NCI-H2171 treated with DMSO at 0.1 percent for 48 hours (cell line): ENCODE results near the gene ARHGEF17.

Experiments
- DNase-seq: peaks from one replicate; lab custom pipeline; 2025; lab: John Stamatoyannopoulos, UW

The ARHGEF17 gene

DNA sequence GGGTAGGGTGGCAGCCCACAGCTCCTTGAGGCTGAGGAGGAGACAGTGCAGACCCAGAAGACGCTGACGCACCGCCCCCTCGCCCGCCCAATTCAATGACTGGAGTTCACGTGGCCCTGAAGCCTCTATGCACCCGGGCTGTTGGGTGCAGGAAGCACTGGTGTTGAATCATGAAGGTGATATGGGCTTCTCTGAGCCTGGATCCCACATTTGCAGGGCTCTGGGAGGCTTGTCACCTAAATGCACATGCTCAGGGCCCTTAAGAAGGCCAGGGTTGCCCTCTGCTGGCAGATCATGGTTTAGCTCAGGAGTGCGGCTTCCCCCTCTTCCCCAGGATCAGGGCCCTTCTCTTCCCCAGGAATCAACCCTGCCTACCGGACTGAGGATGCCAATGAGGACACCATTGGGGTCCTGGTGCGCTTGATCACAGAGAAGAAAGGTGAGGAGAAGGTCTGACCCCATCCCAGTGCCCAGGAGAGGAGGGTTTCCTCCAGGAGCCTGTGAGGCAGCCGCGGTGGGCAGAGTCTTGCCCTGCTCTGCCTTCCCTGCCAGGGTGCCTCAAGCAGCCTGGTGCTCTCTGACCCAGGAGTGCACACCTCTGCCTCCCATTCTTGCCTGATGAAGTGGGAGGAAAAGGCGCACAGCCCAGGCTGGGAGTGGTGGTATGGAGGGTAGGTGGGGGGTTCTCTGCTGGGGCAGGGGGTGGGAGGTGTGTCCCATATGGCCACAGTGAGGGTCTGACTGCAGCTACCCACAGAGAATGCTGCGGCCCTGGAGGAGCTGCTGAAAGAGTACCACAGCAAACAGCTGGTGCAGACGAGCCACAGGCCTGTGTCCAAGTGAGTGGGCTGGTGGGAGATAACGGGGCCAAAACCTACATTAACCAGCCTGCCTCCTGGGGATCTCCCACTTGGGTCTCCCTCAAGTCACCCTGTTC, 85.7 kb downstream of the ARHGEF17 start:
- peak; percentile 61 for DNase-seq

DNA sequence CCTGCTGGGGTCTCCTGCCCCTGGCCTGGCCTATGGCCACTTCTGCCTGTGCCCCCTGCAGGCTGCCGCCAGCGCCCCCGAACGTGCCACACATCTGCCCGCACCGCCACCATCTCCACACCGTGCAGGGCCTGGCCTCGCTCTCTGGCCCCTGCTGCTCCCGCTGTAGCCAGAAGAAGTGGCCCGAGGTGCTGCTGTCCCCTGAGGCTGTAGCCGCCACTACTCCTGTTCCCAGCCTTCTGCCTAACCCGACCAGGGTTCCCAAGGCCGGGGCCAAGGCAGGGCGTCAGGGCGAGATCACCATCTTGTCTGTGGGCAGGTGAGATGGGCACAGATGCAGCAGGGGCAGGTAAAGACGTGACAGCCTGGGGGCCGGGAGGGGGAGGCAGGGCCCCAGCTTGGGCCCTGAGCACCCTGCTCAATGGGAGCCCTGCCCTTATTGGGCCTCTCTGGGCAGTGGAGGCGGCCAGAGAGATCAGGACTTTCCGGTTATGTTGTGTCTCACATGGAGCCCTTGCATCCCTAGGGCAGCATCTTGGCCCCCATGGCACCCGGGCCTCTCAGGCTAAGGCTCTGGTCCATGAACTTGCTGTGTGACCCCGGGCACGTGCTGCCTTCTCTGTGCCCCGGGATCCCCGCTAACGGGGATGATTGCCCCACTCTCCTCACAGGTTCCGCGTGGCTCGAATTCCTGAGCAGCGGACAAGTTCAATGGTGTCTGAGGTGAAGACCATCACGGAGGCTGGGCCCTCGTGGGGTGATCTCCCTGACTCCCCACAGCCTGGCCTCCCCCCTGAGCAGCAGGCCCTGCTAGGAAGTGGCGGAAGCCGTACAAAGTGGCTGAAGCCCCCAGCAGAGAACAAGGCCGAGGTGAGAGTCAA, 86.6 kb downstream of the ARHGEF17 start:
- no peak for DNase-seq

DNA sequence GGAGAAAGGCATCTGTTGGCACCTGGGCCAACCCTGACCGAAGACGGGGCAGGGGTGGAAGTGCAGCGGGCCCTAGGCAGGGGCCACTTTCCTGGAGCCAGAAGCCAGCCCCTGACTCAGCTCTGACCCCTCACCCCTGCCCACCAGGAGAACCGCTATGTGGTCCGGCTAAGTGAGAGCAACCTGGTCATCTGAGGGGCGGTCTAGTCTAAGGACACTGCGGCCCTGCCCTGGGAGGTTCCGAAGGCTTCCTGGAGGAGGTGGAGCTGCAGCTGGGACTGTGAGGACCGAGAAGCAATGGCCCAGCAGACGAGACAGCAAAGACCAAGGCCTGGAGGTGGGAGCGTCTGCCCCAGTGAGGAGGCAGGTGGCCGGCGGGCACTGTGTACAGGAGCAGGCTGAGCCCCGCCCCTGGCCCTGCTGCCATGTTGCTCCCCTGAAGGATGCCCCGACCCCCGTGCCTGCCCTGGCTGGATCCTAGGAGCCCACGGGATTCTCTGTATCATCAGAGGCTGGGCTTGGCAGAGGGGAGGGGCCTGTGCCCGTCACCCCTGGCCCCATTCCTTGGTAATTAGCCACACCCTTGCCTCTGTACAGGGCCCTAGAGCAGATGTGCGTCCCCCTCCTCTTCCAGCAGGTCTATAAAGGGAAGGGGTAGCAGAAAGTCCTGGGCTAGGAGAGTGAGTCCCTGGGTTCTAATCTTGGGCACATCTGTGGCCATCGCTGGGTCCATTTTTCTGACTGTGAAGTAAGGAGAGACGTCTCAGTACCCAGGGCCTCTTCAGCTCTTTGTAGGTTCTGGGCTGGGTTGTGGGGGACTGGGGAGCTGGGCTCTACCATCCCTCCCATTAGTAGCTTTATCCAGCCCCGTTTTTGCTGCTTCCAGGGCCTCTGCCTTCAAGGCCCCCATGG, 87.5 kb downstream of the ARHGEF17 start:
- DNase-seq = no peak

DNA sequence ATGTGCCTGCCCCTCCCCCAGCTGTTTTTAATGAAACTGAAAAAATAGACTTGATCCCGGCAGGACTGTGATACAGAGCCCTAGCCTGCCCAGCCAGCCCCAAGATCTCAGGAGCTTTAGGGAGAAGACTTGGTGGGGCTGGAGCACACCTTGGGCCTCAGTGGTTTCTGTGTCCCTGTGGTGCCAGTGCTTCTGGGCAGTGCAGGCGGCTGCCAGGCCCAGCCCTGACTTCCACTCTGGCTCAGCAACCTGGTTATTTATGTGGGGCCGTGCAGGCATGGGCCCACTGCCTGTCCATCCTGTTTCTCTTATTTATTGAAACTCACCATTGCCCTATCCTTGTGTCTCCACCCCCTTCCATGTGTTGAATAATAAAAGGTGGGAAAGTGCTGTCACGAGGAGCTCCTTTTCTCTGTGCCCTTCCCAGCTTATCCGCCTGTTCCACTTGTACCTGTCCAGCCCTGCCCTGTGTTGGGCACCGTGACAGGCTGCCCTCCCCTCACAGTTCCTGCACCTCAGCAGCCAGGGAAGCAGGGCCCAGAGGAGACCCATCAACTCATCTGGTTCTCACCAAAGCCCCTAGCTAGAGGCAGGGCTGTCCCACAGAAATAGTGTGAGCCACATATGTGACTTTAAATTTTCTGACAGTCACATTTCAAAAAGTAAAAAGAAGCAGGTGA, 88.3 kb downstream of the ARHGEF17 start:
- DNase-seq = no peak

DNA sequence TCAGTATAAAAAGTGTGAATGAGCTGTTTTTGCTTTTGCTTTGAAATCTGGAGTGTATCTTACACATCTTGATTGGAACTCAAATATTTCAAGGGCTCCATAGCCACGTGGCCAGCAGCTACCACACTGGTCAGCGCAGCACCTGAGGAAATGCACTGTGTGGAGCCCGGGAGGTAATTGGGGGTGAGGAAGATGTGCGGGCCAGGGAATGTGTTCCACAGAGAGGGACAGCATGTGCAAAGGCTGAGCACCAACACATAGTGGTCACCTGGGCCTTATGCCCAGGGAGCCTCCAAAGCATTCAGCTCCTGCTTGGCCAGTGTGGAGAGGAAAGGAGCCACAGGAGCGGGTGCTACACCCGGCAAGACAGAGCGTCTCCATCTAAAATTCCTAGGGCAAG, 88.9 kb downstream of the ARHGEF17 start:
- DNase-seq = no peak

DNA sequence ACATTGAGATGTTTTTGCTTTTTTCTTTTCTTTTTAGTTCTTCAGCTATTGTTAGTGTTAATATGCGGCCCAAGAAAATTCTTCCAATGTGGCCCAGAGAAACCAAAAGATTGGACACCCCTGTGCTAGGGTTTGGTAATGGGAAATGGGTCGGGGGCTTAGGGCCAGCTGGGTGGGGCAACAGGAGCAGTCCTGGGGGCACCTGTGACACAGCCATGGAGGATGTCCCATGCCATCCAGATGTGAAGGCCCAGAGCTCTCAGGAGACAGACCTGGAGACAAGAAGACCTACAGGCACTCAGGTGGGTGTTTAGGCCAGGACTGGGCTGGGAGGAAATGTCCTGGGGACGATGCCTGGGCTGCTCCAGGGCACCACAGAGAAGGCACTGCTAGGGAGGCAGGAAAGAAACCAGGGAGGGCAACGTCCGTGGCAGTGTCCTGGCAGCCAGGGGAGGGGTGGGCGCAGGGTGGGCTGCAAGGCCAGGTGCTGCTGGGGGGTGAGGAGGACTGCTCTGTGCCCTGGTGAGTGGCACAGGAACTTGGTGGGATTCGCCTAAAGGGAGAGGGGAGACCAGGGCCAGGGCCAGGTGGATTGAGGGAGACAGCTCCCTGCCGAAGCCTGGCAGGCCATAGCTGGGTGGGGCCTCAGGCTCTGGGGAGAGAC, 89.5 kb downstream of the ARHGEF17 start:
- DNase-seq = no peak

DNA sequence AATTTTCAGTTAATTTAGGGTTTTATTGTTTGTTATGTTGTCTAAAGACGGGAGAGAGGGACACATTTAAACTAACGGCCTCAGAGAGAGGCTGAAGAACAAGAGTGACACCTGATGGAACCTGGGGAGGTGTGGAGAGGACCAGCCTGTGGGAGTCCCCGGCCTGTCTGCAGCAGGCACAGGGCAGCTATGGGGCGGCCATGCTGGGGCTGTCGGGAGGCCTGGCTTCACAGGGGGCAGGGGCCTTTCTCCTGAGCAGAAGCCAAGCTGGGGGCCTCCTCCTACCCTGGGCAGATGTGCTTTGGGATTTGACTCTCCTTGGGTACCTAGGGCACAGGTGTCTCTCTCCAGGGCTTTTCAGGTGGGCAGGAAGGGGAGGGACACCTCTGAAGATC, 90.1 kb downstream of the ARHGEF17 start:
- no peak for DNase-seq

DNA sequence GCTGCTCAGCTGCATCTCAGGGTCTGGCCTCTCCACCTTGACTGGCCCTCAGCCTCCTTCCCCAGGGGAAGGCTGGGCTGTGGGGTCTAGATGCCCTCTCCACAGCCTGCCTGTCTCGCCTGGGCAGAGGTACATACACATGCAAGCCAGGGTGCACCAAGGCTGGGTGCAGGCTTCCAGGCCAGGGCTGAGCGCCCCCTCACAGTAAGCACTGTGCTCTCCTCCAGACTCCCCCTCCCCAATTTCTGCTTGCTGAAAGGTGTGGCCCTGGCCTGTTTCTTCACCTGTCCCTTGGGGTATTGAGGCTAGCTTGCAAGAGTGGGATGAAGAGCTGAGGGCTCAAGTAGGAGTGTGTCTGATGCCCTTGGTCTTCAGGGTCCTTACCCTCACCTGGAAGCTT, 90.6 kb downstream of the ARHGEF17 start:
- DNase-seq = no peak

DNA sequence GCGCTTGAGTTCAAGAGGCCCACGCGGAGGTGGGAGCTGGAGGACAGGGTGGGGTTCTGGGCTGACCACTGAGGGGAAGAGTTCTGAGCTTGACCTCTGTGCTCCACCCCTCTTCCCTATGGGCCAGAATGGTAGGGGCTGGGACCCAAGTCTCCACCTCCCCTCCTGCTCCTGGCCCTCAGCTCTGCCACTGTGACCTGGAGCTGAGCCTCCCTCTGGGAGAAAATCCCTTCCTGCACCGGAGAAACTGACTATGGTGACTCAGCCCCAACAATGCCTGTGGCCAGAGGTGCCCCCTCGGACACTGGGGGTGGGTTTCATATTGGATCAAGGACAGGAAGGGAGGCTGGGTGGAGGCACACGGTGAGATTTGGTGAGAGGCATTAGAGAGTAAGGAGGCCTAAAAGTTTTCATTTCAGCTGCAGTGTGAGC, 91.1 kb downstream of the ARHGEF17 start:
- no peak for DNase-seq

DNA sequence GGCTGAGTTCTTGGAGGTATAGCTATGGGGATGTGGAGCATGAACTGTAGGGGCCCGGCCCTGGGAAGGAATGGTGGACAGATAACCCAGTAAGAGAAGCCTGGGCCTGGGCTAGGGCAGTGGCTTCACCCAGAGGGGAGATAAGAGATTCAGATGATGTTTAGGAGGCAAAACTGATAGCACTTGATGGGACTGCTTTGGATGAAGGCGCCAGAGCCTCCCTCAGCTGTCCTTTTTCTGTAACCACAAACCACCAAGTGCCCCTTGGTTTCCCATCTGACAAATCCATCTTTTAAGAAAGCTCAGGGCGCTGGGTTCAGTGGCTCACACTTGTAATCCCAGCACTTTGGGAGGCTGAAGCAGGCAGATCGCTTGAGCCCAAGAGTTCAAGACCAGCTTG, 91.6 kb downstream of the ARHGEF17 start:
- no peak for DNase-seq

DNA sequence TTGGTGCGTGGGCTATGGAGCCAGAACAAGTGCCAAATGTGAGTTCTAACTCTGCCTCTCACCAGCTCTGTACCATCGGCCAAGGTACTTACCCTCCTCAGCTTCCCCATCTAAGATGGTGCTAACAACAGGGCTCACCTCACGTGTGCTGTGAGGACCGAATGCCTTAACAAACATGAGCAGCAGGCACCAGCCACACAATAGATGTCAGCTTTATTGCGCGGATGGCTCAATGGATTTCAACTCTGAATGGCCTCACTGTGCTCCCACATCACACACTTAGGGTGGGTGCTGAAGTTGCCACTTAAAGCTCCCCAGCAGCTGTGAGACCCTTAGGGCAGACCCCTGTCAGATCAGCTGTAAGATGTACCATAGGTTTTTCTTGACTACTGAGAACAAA, 92.2 kb downstream of the ARHGEF17 start:
- DNase-seq = no peak

DNA sequence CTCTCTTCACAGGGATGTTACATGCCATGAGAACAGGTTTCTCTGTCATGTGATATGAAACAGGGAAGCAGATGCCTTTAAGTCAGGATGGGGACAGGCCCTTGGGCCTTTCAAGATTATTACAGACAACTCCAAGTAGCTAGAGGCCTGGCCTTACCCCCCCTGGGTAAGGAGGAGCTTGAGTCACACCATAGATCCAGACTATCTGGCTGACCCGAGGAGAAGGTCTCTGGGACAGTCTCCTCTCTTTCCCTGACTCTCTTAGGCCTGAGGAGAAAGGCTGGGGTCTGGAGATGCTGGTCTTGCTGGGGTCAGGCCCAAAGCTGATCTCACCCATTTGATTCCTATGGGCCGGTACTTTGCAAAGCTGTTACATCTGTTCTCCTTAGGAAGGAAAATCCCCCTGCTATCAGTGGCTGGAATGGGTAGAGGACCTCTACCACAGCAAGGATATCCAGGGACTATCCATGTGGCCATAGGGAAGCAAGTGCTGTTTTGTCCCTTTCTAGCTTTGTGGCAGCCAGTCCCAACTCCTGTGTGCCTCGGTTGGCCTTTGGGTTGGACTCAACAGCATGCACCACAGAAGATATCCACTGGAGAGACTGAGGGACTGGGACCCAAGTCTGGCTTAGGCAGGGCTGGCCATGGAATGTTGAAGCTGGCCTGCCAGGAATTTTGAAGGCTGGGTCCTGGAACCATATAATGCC, 93.3 kb downstream of the ARHGEF17 start:
- DNase-seq = no peak

DNA sequence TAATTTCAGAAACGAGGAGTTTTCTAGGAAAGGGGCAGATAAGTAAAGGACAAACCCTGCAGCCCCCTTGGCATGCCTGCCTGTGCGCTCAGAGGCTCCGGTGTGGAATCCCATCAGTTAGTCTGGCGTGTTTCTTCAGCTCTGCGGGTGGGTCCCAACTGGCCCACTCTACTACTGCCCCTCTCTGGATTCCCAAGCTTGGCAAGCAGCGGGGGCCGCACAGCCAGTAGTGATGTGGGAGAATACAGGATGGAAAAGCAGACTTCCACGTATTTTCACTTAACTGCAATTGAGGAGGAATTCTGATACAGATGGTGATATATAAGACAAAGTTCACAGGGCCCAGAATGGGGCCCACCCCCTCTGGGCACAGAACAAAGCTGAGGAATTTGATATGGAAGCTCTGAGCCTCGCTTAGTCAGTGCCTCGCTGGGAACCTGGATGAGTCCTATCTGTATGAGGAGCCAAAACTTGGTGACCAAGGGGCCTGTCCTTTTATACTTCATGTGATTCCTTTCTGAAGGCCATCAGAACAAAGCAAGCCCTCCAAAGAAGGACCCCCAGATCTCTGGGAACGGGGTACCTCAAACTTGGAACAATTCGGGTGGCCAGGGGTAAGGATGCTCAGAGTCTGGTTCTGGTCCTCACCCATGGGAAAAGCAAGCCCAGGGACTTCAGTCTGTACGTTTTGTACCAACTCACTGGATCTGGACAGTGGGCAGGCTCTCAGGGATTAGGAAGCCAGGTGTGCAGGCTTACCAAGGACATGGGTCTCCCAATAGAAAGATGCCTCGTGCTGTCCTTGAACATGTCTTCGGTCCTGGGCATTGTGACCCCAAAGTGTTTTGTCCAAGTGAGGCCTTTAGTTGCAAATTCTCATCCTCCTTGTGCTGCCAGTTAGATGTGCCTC, 94.1 kb downstream of the ARHGEF17 start:
- no peak for DNase-seq

DNA sequence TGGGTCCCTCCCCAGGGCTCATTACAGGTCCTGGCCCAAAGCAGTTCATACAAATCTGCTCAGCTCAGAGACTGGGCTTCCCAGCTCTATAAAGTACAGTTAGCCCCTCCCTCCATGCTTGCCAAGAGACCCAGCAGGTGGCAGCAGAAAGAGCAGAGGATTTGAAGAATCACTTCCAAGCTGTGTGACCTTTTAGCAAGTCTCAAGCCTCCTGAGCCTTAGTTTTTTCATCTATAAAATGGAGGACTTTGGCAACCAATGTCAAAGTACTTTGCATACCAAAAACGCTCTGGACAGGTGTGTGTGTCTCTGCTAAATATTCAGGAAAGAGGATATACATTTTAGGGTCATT, 94.7 kb downstream of the ARHGEF17 start:
- peak; percentile 10 for DNase-seq

DNA sequence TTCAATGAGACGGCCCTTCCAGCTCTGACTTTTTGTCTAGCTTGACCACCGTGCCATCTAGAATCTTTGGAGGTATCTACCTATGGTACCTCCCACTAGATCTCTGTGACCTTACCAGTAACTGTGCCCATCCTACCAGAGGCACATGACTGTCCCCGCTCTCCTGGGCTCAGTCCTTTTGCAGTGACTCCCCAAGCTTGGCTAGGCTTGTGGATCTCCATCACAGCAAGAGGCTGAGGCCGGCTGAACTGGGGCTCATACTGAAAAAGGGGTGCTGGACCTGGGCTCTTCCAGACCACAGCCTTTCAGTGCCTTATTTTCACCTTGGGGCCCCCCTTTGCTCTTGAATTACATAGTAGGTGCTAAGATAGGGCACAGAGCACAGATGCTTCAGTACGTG, 95.5 kb downstream of the ARHGEF17 start:
- no peak for DNase-seq

DNA sequence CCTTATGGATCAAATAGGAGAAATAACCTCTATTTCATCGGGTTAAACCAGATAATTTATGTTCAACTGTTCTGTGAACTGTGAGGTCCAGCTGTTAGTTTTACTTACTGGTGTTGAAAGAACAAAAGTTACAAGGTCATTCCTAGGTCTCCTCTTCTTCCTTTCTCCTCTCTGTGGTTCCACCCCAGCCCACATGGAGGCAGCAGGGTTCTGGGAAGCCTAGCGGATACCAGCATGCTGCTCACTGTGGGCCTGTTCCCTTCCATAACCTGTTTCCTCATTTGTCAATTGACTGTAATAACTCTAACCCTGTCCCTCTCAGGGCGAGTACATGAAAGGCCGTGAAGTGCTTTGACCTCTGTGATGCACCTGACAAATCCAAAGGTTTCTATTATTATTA, 96.0 kb downstream of the ARHGEF17 start:
- peak; percentile 30 for DNase-seq

DNA sequence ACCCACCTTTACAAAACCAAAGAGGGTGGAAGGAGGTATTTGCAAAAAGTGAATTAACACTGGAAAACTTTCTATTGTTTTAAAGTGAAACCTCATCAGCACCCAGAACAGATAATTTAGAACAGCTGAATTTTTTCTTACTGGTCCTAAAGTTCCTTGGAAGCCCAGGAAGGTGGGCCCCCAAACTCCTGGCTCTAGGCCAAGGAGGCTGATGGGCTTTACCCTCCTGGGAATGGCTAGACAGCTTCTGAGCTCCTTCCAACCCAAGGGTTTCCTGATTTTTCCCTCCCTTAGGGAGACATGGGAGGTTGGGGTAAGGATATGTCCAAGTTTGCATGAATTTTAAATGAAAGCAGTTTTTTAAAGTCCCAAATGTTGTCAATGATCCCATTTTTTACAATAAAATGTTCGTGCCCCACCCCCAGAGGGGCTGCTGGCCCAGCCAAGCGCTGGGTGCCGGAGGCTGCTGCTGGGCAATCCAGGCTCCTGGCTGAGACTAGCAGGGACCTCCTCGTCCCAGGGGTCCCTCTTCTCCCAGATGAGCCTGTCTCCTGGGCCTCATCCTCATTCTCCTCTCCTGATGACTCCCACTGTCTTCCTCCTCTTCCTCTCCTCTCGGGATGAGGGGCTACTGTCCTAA, 96.5 kb downstream of the ARHGEF17 start:
- DNase-seq = no peak

DNA sequence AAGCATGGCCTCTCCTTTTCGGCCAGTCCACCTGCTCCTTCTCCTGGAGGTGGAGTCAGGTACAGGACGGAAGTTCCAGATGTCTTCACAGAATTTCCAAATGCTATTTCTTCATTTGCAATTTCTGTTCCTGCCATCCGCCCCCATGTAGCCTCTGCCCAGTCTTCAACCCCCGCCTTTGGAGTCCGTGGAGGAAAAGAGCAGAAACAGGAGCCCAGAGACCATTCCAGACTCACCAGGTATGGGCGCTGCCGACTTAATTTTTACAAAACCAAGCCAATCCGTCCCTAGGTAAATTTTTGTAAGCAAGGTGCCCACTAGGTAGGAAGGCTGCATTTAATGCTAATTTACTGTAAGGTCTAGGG, 97.1 kb downstream of the ARHGEF17 start:
- DNase-seq = no peak

DNA sequence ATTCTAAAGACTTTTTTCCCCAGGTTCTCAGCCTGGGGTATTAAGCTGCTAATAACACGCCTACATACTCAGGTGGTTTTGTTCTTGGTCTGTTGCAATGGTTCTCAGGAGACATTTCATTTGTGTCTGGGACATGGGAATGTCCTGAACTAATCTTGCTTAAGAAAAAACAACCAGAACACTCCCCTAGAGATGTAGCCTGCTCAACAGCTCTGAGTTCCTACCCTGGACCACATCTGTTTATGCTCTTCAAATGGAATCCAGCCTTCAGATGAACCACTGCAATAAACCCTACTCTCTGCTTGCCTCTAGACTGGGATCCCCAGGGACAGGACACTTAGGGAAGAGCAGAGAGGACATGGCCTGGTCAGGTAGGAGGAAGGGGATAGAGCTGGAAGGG, 98.1 kb downstream of the ARHGEF17 start:
- no peak for DNase-seq
